IPS-15b (cell line): Measurements from ENCODE around the gene CRIP1.

Experiments used
- H3K27me3 ChIP-seq: one replicate; pipeline ENCODE4 v1.6.1; 2013; ENCODE audit warnings: low read length; ENCODE audit not compliant: control insufficient read depth, insufficient read depth
- H3K36me3 ChIP-seq: one replicate; pipeline ENCODE4 v1.6.1; 2013; ENCODE audit warnings: low read length; ENCODE audit not compliant: control insufficient read depth, insufficient read depth
- H3K4me1 ChIP-seq: one replicate; pipeline ENCODE4 v1.6.1; 2013; ENCODE audit warnings: mild to moderate bottlenecking, low read length; ENCODE audit not compliant: control insufficient read depth, insufficient read depth
- H3K4me3 ChIP-seq: one replicate; pipeline ENCODE4 v1.5.1; 2013; ENCODE audit warnings: low read depth, low read length
- H3K9ac ChIP-seq: one replicate; pipeline ENCODE4 v1.6.1; 2013; ENCODE audit warnings: low read depth, mild to moderate bottlenecking, low read length
- H3K9me3 ChIP-seq: one replicate; pipeline ENCODE4 v1.6.1; 2013; ENCODE audit warnings: mild to moderate bottlenecking, low read length; ENCODE audit not compliant: control insufficient read depth, insufficient read depth

The CRIP1 gene

DNA sequence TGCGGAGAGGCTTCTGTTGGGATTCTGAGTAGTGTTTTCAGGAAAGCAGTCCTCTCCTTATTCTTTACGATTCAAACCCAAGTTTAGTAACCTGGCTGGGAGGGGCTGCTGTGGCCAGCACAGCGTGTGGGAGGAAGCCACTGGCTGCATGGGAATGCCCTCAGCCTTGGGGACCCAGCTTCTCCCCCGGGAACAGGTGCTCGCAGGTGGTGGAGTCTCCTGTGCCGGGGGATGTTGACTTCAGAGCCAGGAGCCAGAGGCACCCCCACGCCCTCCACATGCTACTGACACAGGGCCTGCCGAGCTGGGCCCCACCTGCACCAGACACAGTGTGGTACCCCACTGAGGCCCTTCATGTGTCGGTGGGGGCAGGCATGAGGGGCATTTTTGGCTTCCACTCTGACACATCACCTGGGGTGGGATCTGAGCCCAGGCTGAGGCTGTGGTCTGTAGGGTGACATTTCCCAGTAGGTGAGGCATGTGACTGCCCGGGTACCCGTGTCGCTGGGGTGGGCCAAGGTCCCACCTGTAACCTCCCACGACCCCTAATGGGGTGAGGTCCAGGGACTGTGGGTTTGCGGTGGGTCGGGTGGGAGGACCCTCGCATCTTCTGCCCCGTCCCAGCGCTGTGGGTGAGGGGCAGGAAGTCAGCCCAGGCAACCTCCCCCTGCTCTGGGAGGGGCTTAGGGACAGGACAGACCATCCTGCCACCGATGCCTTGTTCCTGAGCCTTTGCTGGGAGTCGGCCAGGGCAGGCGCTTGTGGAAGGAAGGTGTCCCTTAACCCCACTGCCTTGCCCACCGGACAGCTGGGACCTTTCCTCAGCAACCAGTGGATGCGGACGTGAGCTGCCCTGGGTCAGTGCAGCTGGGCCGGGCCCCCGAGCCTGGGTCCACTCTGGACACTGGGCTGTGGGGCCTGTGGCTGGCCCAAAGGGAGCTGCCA, 40.5 kb upstream of the CRIP1 start:
- peaks cover 30% of the 10 kb centered on the region for H3K36me3 ChIP-seq
- H3K9me3 ChIP-seq: no peaks in the 10 kb centered on the region
- no peak overlapping the region for H3K9ac ChIP-seq
- no peak overlapping the region for H3K4me3 ChIP-seq
- no peaks in the 10 kb centered on the region for H3K27me3 ChIP-seq
- no peaks in the 10 kb centered on the region for H3K4me1 ChIP-seq

- H3K27me3 ChIP-seq: no peaks in the 10 kb centered on the region
- no peak overlapping the region for H3K9ac ChIP-seq
- H3K9me3 ChIP-seq: no peaks in the 10 kb centered on the region
- H3K36me3 ChIP-seq: peaks cover 35% of the 10 kb centered on the region
- no peaks in the 10 kb centered on the region for H3K4me1 ChIP-seq
- no peak overlapping the region for H3K4me3 ChIP-seq
Measured at GRCh38 chr14:105446971-105447370, 39.7 kb upstream of the CRIP1 start.

DNA sequence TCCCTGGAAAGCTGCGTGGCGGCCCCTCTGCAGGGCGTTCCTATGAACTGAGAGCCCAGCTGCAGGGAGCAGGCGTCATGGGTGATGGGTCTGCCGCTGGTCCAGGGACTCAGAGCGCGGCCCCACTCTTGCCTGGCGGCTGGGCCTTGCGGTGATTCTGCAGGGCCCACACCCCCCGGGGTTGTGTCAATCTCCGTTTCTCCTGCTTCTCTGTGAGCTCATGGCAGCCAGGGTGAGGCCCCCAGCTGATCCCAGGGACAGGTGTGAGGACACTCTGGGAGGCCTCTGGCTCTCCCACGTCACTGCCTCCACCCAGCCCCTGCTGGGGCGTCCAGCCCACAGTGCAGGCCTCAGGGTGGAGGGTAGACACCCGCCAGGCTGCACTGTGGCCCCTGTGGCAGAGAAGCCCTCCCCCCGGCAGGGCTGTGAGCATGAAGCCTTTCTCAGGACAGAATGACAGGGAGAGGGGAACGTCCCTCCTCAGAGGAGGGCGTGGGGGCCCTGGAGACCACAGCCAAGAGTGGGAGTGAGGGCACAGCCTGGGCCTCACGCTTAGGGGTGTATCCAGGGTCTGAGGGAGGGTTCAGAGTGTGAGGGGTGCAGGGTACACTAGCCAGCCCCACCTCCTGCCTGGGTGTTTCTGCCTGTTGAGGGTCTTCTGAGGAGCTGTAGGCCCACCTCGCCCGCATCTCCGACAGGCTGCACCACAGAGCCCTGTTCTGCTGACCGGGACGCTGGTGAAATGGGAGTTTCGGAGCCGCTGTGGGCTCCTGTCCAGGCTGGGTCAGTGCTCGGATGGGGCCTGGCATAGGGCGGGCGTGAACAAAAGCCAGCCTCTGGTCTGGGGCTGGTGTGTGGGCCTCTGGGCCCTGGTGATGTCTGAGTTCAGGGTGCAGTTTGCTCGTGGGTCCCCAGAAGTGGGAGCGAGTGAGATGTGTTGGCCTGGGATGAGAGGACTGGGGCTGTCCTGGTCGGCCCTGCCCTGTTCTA, 38.7 kb upstream of the CRIP1 start:
- no peak overlapping the region for H3K4me3 ChIP-seq
- no peaks in the 10 kb centered on the region for H3K27me3 ChIP-seq
- H3K36me3 ChIP-seq: peaks cover 34% of the 10 kb centered on the region
- H3K9ac ChIP-seq: no peak overlapping the region
- H3K4me1 ChIP-seq: no peaks in the 10 kb centered on the region
- no peaks in the 10 kb centered on the region for H3K9me3 ChIP-seq

DNA sequence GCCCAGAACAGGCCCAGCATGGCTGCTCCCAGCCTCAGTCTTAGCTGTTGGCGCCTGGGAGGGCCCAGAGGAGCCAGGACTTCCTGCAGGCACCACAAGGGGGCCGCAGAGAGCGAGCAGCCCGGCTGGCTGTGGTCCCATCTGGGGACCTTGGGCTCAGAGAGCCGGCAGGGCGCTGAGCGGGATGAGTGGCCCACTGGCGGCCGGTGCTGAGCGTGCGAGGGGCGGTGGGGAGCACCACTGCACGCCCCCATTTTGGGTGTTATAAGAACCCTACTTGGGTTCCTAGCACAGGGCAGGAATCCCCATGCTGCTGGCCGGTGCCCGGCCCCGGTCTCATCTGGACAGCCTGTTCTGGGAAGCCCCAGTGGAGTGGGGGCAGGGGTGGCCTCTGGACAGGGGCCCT, 38.0 kb upstream of the CRIP1 start:
- Histone ChIP-seq H3K9me3 (no peaks in the 10 kb centered on the region), H3K9ac (no peak overlapping the region), H3K4me1 (no peaks in the 10 kb centered on the region), H3K36me3 (peaks cover 38% of the 10 kb centered on the region), H3K27me3 (no peaks in the 10 kb centered on the region), H3K4me3 (no peak overlapping the region)

- no peaks in the 10 kb centered on the region for H3K27me3 ChIP-seq
- H3K4me3 ChIP-seq: no peak overlapping the region
- H3K9ac ChIP-seq: no peak overlapping the region
- peaks cover 46% of the 10 kb centered on the region for H3K36me3 ChIP-seq
- no peaks in the 10 kb centered on the region for H3K9me3 ChIP-seq
- H3K4me1 ChIP-seq: no peaks in the 10 kb centered on the region
Measured at GRCh38 chr14:105449276-105450122, 37.2 kb upstream of the CRIP1 start.

- Histone ChIP-seq H3K36me3 (peaks cover 49% of the 10 kb centered on the region), H3K4me1 (no peaks in the 10 kb centered on the region), H3K9me3 (no peaks in the 10 kb centered on the region), H3K27me3 (no peaks in the 10 kb centered on the region), H3K9ac (no peak overlapping the region), H3K4me3 (no peak overlapping the region)
Measured at GRCh38 chr14:105450123-105450505, 36.6 kb upstream of the CRIP1 start.

DNA sequence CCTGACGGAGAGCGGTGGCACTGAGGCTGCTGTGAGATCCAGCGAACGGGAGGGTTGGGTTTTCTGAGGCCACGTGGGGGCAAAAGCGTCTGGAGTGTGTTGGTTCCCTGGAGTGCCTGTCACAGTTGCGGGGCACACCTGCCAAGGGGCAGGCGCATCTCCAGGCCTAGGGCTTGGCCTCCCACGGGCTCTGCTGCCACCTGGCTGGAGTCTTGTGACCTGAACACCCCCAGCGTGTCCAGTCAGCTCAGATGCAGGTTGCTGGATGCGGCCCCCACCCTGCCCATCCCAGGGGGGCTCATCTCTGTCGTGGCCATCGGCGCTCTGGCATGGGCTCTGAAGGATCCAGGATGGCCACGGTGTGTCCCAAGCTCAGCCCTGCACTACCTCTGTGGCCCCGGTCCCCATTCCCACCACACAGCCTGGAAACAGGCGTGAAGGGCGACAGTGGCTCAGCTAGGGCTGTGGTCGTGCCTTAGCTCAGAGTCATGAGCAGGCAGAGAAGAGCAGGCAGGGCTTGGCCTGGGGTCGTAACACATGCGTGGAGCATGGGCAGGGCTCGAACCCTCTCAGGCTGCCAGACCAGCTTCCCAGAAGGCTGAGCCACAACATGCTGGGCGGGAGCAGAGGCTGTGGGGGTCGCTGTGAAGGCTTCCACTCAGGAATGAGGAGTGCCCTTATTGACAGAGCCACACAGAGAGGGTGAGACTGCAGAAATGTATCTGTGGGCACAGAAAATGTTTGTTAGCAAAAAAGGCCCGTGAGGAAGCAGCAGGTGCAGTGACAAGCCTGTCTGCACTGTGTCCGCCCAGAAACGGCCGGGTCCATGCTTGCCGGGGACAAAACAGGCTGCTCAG, 35.6 kb upstream of the CRIP1 start:
- Histone ChIP-seq H3K9me3 (no peaks in the 10 kb centered on the region), H3K27me3 (no peaks in the 10 kb centered on the region), H3K4me1 (no peaks in the 10 kb centered on the region), H3K4me3 (no peak overlapping the region), H3K36me3 (peaks cover 56% of the 10 kb centered on the region), H3K9ac (no peak overlapping the region)

GRCh38 chr14:105452963-105453362, 33.7 kb upstream of the CRIP1 start:
- H3K9ac ChIP-seq: no peak overlapping the region
- H3K4me3 ChIP-seq: no peak overlapping the region
- no peaks in the 10 kb centered on the region for H3K27me3 ChIP-seq
- no peaks in the 10 kb centered on the region for H3K4me1 ChIP-seq
- H3K9me3 ChIP-seq: no peaks in the 10 kb centered on the region
- peaks cover 67% of the 10 kb centered on the region for H3K36me3 ChIP-seq

DNA sequence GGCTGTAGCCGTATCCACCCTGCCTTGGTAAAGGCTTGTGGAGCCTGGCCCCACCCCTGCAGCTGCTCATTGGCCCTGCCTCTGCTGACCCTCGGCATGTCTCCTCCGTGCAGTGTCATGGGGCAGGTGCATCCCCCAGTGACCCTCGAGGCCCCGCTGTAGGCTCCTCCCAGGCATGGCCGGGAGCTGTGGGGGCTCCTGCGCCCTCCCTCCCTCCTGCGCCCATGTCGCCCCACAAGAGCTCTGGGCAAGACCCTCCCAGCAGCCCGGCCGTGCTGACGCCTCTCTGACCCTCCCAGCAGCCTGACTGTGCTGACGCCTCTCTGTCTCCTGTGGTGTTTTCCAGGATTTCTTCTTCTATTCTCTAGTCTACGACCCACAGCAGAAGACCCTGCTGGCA, 32.8 kb upstream of the CRIP1 start:
- Histone ChIP-seq H3K4me1 (no peaks in the 10 kb centered on the region), H3K4me3 (no peak overlapping the region), H3K9ac (no peak overlapping the region), H3K36me3 (peaks cover 69% of the 10 kb centered on the region), H3K27me3 (no peaks in the 10 kb centered on the region), H3K9me3 (no peaks in the 10 kb centered on the region)

DNA sequence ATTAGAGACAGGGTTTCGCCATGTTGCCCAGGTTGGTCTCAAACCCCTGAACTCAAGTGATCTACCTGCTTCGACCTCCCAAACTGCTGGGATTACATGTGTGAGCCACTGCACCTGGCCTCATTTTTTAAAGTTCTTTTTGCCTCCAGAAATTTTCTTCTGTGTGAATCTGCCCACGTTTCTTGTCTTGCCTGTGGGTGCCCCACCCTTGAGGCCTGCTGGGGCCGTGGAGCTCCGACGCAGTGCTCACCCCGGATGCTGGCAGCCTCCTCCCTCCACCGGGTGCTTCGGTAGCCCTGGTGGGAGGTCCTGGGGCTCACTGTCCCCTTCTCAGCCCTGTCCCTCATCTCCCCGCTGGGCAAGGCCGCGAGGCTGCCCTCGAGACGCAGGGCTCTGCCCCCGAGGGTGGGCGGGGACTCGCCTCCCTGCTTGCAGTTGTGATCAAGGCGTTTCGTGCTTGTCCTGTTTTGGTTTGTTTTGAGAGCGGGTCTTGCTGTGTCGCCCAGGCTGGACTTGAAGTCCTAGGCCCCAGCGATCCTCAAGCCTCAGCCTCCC, 31.5 kb upstream of the CRIP1 start:
- no peaks in the 10 kb centered on the region for H3K9me3 ChIP-seq
- H3K36me3 ChIP-seq: peaks cover 63% of the 10 kb centered on the region
- H3K4me1 ChIP-seq: no peaks in the 10 kb centered on the region
- no peak overlapping the region for H3K4me3 ChIP-seq
- H3K27me3 ChIP-seq: no peaks in the 10 kb centered on the region
- no peak overlapping the region for H3K9ac ChIP-seq
